GM12872 (cell line): Measurements from ENCODE around the gene NEMP2.

Experiments used
- CTCF ChIP-seq: IDR thresholded peaks from 3 replicates; pipeline ENCODE4 v1.5.1; 2011; ENCODE audit warnings: low read depth, mild to moderate bottlenecking, low read length, moderate library complexity; ENCODE audit not compliant: insufficient read depth

The NEMP2 gene

GRCh38 chr2:190501231-190501630 is 33.3 kb downstream of the NEMP2 start:
- TF ChIP-seq CTCF = no peak

DNA sequence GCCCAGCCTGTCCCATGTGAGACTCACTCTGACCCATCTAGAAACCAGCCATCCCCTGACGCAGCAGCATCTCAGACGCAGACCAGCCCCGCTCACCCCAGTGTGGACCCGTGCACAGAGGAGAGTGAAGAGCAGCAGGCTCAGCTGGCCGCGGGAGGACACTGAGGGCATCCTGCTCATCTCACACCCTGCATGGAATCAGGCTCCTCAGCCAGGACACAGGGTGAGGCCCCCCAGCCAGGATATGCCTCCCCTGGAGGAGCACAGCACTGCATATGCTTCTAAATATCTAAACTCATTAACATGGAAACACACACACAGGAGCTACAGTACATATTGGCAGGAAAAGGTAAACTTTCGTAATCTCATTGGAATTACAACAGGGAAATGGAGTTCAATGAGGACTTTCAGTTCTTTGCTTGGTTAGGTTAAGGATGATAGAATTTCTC is 34.4 kb downstream of the NEMP2 start:
- no peak for TF ChIP-seq CTCF

DNA sequence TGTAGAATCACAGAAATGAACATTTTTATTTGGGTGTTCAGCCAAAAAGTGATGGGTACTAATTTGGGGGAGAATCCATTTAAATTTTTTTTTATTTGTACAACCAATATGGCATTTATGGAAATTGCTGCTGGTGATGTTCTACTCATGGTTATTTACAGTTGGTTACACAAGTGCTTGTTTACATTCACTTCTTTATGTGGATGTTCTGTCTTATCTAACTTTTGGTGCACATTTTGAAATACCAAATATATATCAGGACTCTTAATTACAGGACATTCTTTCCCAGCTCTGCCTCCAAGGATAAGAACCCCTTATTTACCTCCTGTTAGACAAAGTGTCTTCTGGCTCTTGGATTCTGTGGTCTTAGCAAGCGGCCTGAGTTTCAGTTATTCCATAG is 35.2 kb downstream of the NEMP2 start:
- no peak for TF ChIP-seq CTCF

DNA sequence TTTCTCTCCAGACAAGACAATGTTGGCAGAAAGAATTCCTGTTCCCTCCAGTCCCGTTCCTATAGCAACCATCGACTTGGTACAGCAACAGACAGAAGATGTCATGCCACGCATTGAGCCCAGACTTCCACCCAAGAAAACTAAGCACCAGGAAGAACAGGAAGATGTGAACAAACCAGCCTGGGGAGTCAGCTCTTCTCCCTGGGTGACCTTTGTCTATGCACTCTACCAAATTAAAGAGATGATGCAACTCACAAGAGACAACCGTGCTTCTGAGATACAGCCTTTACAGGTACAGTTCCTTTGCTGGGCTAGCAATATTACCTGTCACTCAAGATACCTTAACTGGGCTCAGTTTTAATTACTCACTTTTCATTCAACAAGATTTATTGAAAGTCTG is 37.1 kb downstream of the NEMP2 start:
- TF ChIP-seq CTCF = no peak

DNA sequence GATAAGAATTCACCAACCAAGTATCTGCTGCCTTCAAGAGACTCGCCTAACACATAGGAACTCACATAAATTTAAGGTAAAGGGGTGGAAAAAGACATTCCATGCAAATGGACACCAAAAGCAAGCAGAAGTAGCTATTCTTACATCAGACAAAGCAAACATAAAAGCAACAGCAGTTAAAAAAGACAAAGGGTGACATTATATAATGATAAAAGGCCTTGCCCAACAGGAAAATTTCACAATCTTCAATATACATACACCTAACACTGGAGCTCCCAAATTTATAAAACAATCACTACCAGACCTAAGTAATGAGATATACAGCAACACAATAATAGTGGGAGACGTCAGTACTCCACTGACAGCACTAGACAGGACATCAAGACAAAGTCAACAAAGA is 41.4 kb downstream of the NEMP2 start:
- TF ChIP-seq CTCF = no peak

DNA sequence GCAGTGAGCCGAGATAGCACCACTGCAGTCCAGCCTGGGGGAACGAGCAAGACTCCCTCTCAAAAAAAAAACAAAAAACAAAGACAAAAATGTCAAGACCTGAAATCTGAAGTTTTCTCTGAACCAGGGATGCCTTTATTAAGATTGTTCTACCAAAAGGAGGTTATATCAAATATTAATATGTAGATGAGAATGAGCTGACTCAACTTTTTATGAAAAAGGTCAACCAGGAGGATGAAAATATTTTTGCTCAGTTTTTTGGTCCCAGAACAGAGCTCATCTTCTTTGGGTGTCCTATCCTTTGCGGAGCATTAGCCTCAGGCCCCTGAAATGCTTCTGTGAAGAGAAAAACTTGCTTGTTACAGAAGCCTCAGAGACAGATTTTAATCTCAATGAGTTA is 44.0 kb downstream of the NEMP2 start:
- TF ChIP-seq CTCF = no peak

GRCh38 chr2:190489475-190489874 is 45.0 kb downstream of the NEMP2 start:
- TF ChIP-seq CTCF = no peak

GRCh38 chr2:190488516-190489233 is 45.8 kb downstream of the NEMP2 start:
- TF ChIP-seq CTCF = no peak
